HCT116 (cell line): Measurements from ENCODE around the gene PBX3. TPM values are rescaled to one million over a fixed set of nuclear protein-coding genes. Genes with fewer than 3 reads are reported as not detected.

Experiments used
- ATAC-seq: fragments of 200-7000 bp; cut with Tn5 transposase; 2 replicates; pipeline ENCODE4 v1.9.1; 2020; ENCODE audit warnings: mild to moderate bottlenecking, moderate library complexity
- BruUV-seq: library from RNA; stranded (reverse); fragments of 400-500 nt; replicated peaks from 2 replicates; lab custom pipeline; 2021; lab: Mats Ljungman, UMichigan
- CTCF ChIA-PET: fragments of 300-600 bp; sonication (Branson Sonifier 250); formaldehyde crosslinking; loops from one replicate; lab custom pipeline; 2021; ENCODE audit warnings: antibody characterized with exemption; lab: Charles Lee
- POLR2A ChIA-PET: fragments of 300-600, 350-600 bp; sonication (Branson Sonifier 250); formaldehyde crosslinking; loops from one replicate; lab custom pipeline; 2021; ENCODE audit warnings: antibody characterized with exemption; lab: Charles Lee
- RAD21 ChIA-PET, 2 experiments: fragments of 300-600 bp; sonication (Branson Sonifier 250); formaldehyde crosslinking; loops; one replicate each; lab custom pipeline; 2023; ENCODE audit warnings: low total read pairs in 2 of 2; ENCODE audit not compliant: uncharacterized antibody in 2 of 2, unreplicated experiment in 2 of 2, low non-redundant PET in 1 of 2; lab: Charles Lee
- DNase-seq: peaks from one replicate; pipeline ENCODE4 v3.0.0-alpha.2; 2010; ENCODE audit warnings: low read depth, low spot score
- H2AFZ ChIP-seq: fragments of 200-600 bp; shearing (Covaris generic), sonication (generic); 2 replicates; pipeline ENCODE4 v1.6.1; 2017; ENCODE audit warnings: low read depth, mixed run types, mixed read lengths, antibody characterized with exemption, low read length; ENCODE audit not compliant: poor library complexity, severe bottlenecking
- H3K27ac ChIP-seq: 2 replicates; pipeline ENCODE4 v1.5.1; 2012; ENCODE audit warnings: low read depth, low read length
- H3K27me3 ChIP-seq: fragments of 200-600 bp; sonication (generic); 2 replicates; pipeline ENCODE4 v1.6.1; 2016; ENCODE audit warnings: mixed run types, low read length, mixed read lengths; ENCODE audit not compliant: insufficient read depth
- H3K36me3 ChIP-seq, 2 experiments: fragments of 200-500 bp in 1 of 2; fragments of 200-600 bp in 1 of 2; sonication (Bioruptor generic) in 1 of 2; sonication (generic) in 1 of 2; 2 replicates each; pipeline versions ENCODE4 v1.5.1 to v1.6.1; 2014 to 2016; ENCODE audit warnings: low read length in 2 of 2, inconsistent platforms in 1 of 2, mixed read lengths in 1 of 2, mixed run types in 1 of 2; ENCODE audit not compliant: insufficient read depth in 2 of 2, control insufficient read depth in 1 of 2
- H3K4me1 ChIP-seq, 2 experiments: fragments of 200-600 bp in 1 of 2; sonication (generic) in 1 of 2; 2 replicates each; pipeline versions ENCODE4 v1.5.1 to v1.6.1; 2012 to 2017; ENCODE audit warnings: low read length in 2 of 2, inconsistent platforms in 1 of 2, mild to moderate bottlenecking in 1 of 2, mixed read lengths in 1 of 2, mixed run types in 1 of 2, moderate library complexity in 1 of 2; ENCODE audit not compliant: insufficient read depth in 2 of 2, control insufficient read depth in 1 of 2
- H3K4me2 ChIP-seq: fragments of 200-600 bp; sonication (generic); 2 replicates; pipeline ENCODE4 v1.6.1; 2017; ENCODE audit warnings: mixed run types, low read length, mixed read lengths
- H3K4me3 ChIP-seq, 2 experiments: fragments of 200-600 bp in 1 of 2; sonication (generic) in 1 of 2; replicated peaks in 1 of 2; 2 replicates each; pipeline ENCODE4 v1.5.1; 2011 to 2016; ENCODE audit warnings: low read length in 2 of 2, control low read depth in 1 of 2, low read depth in 1 of 2, mild to moderate bottlenecking in 1 of 2, mixed read lengths in 1 of 2, mixed run types in 1 of 2
- H3K79me2 ChIP-seq: fragments of 200-600 bp; sonication (generic); 2 replicates; pipeline ENCODE4 v1.6.1; 2017; ENCODE audit warnings: mild to moderate bottlenecking, mixed run types, low read length, moderate library complexity, mixed read lengths; ENCODE audit not compliant: insufficient read depth
- H3K9ac ChIP-seq: fragments of 200-600 bp; sonication (generic); 2 replicates; pipeline ENCODE4 v1.6.1; 2016; ENCODE audit warnings: low read length, mixed read lengths
- H3K9me2 ChIP-seq: fragments of 200-600 bp; sonication (generic), shearing (Covaris generic); 2 replicates; pipeline ENCODE4 v1.6.1; 2017; ENCODE audit warnings: mixed run types, mild to moderate bottlenecking, moderate library complexity; ENCODE audit not compliant: insufficient read depth
- H3K9me3 ChIP-seq, 2 experiments: fragments of 200-500 bp in 1 of 2; fragments of 200-600 bp in 1 of 2; sonication (Bioruptor generic) in 1 of 2; sonication (generic) in 1 of 2; 2 replicates each; pipeline ENCODE4 v1.6.1; 2014 to 2017; ENCODE audit warnings: low read length in 2 of 2, mixed read lengths in 2 of 2, inconsistent platforms in 1 of 2, low read depth in 1 of 2, mild to moderate bottlenecking in 1 of 2, mixed run types in 1 of 2, moderate library complexity in 1 of 2; ENCODE audit not compliant: control insufficient read depth in 1 of 2, insufficient read depth in 1 of 2
- H4K20me1 ChIP-seq: fragments of 200-600 bp; sonication (generic), shearing (Covaris generic); 2 replicates; pipeline ENCODE4 v1.6.1; 2017; ENCODE audit warnings: mixed run types, mild to moderate bottlenecking, moderate library complexity; ENCODE audit not compliant: insufficient read depth
- ATF3 ChIP-seq: IDR thresholded peaks from 2 replicates; pipeline ENCODE4 v1.6.1; 2012
- CBX3 ChIP-seq: IDR thresholded peaks from 2 replicates; pipeline ENCODE4 v1.6.1; 2012; ENCODE audit warnings: low read depth
- CTCF ChIP-seq, 3 experiments: fragments of 200-600 bp in 1 of 3; sonication (generic) in 1 of 3; IDR thresholded peaks in 2 of 3; conservative IDR thresholded peaks in 1 of 3; 2 replicates each; pipeline ENCODE4 v1.5.1; 2012 to 2017; ENCODE audit warnings: low read depth in 2 of 3, low read length in 2 of 3, antibody characterized with exemption in 1 of 3, borderline replicate concordance in 1 of 3, control low read depth in 1 of 3, mild to moderate bottlenecking in 1 of 3, mixed read lengths in 1 of 3, mixed run types in 1 of 3, moderate library complexity in 1 of 3; ENCODE audit not compliant: insufficient read depth in 1 of 3
- EGR1 ChIP-seq: IDR thresholded peaks from 2 replicates; pipeline ENCODE4 v1.6.1; 2012; ENCODE audit warnings: low read depth
- EZH2 ChIP-seq: fragments of 200-600 bp; sonication (generic); IDR thresholded peaks from 2 replicates; pipeline ENCODE4 v1.6.1; 2017; ENCODE audit warnings: antibody characterized with exemption, mixed run types
- EZH2phosphoT487 ChIP-seq: fragments of 200-600 bp; IDR thresholded peaks from 2 replicates; pipeline ENCODE4 v1.6.1; 2018; ENCODE audit warnings: antibody characterized with exemption, borderline replicate concordance
- FOSL1 ChIP-seq: IDR thresholded peaks from 2 replicates; pipeline ENCODE4 v1.6.1; 2012; ENCODE audit warnings: low read depth
- SIN3A ChIP-seq: IDR thresholded peaks from 2 replicates; pipeline ENCODE4 v1.6.1; 2012; ENCODE audit warnings: low read depth
- SP1 ChIP-seq: IDR thresholded peaks from 2 replicates; pipeline ENCODE4 v1.6.1; 2012; ENCODE audit warnings: low read depth
- SRF ChIP-seq: IDR thresholded peaks from 2 replicates; pipeline ENCODE4 v1.6.1; 2012; ENCODE audit warnings: low read depth
- ZNF274 ChIP-seq: fragments of 200-500 bp; sonication (Bioruptor generic); IDR thresholded peaks from 2 replicates; pipeline ENCODE4 v1.6.1; 2014; ENCODE audit warnings: mild to moderate bottlenecking, low read depth, low read length, inconsistent platforms
- intact Hi-C: fragments of 100-400 bp; cut with micrococcal nuclease; formaldehyde crosslinking; loops from 2 replicates; pipeline ENCODE4 v1.10.0; 2022
- total RNA-seq: library from RNA; stranded (reverse); gene quantifications from one replicate; pipeline ENCODE4 v1.2.1, GENCODE V29; 2021; ENCODE audit not compliant: unreplicated experiment

Gene PBX3
- total RNA-seq, 1 experiment from 2014 or later: 13.5 TPM

GRCh38 chr9:125889112-125889475 is 141.9 kb downstream of the PBX3 start:
- H3K27me3 ChIP-seq: no peaks in the 10 kb centered on the region
- ATAC-seq (no peak), DNase-seq (no peak)
- BruUV-seq: no TSS peak
- H3K4me1 ChIP-seq: peaks cover 0 to 3% of the 10 kb centered on the region in 2 experiments; a peak in 1 of 4 replicates
- no peak overlapping the region for H3K4me3 ChIP-seq
- ChIA-PET CTCF (no interaction called here), POLR2A (no interaction called here), RAD21 (no interaction called here)
- H3K36me3 ChIP-seq: no peaks in the 10 kb centered on the region
- H3K79me2 ChIP-seq: no peaks in the 10 kb centered on the region
- H3K9me2 ChIP-seq: no peaks in the 10 kb centered on the region
- no peaks in the 10 kb centered on the region for H4K20me1 ChIP-seq
- no peak overlapping the region for H3K4me2 ChIP-seq
- no peak overlapping the region for H2AFZ ChIP-seq
- no peak overlapping the region for H3K9ac ChIP-seq
- intact Hi-C loops: no loop called here
- no peaks in the 10 kb centered on the region for H3K9me3 ChIP-seq
- TF ChIP-seq SIN3A: no peak
- TF ChIP-seq FOSL1: no peak
- no peak for TF ChIP-seq CTCF (IDR thresholded peaks at IDR 0.05 in 2 of 3, conservative IDR thresholded peaks at IDR 0.05 in 1 of 3; ENCODE audit: borderline replicate concordance in 1 of 3, insufficient read depth in 1 of 3, low read depth in 2 of 3, low read length in 2 of 3)
- no peak for TF ChIP-seq SP1
- no peak for TF ChIP-seq EGR1
- no peak for TF ChIP-seq ZNF274
- TF ChIP-seq CBX3: no peak
- TF ChIP-seq ATF3: no peak
- TF ChIP-seq EZH2: no peak
- TF ChIP-seq EZH2phosphoT487: no peak
- TF ChIP-seq SRF: no peak
- H3K27ac ChIP-seq: no peak overlapping the region
